Activated T-cell treated with anti-CD3 and anti-CD28 coated beads, Interleukin-2, amount 50 U/mL, for 72 hours (primary cell): ENCODE measurements around the gene DYRK1A. TPM values are rescaled to one million over a fixed set of nuclear protein-coding genes. Genes with fewer than 3 reads are reported as not detected.

ENCODE experiments used
- ATAC-seq, 2 donors: fragments of 150-1000 bp; cut with Tn5 transposase; replicated peaks in 1 of 2; 2 replicates each; pipeline ENCODE4 v1.10.0; 2021; ENCODE audit warnings: moderate library complexity in 2 of 2, mild to moderate bottlenecking in 1 of 2
- DNase-seq, 2 donors: peaks; one replicate each; pipeline ENCODE4 v3.0.0; 2021 to 2022; ENCODE audit warnings: mixed read lengths in 1 of 2
- H3K27ac Mint-ChIP-seq: one replicate; pipeline ENCODE4 v1.8.0; 2022; ENCODE audit warnings: mild to moderate bottlenecking, moderate library complexity, mixed read lengths
- H3K27me3 Mint-ChIP-seq: one replicate; pipeline ENCODE4 v1.8.0; 2022; ENCODE audit warnings: low read depth, mixed read lengths
- H3K36me3 Mint-ChIP-seq, 2 donors: one replicate each; pipeline ENCODE4 v1.8.0; 2022; ENCODE audit warnings: mixed read lengths in 2 of 2, mild to moderate bottlenecking in 1 of 2; ENCODE audit not compliant: insufficient read depth in 2 of 2
- H3K4me1 Mint-ChIP-seq: one replicate; pipeline ENCODE4 v1.8.0; 2022; ENCODE audit warnings: low read depth, mixed read lengths
- H3K4me3 Mint-ChIP-seq, 2 donors: one replicate each; pipeline ENCODE4 v1.8.0; 2022; ENCODE audit warnings: mild to moderate bottlenecking in 2 of 2, mixed read lengths in 2 of 2, moderate library complexity in 2 of 2
- H3K9me3 Mint-ChIP-seq, 2 donors: one replicate each; pipeline ENCODE4 v1.8.0; 2022; ENCODE audit warnings: mixed read lengths in 2 of 2
- total RNA-seq, 2 donors: library from RNA; stranded (reverse); gene quantifications; one replicate each; pipeline ENCODE4 v1.2.3, GENCODE V29; 2022

Gene DYRK1A
- total RNA-seq, 2 donors from 2014 or later = 82.9 to 85.0 TPM

- H3K27me3 Mint-ChIP-seq = peaks cover 15% of the 10 kb centered on the region
- DNase-seq = no peak
- no peak for ATAC-seq
- no peaks in the 10 kb centered on the region for H3K4me1 Mint-ChIP-seq
- peaks cover 0 to 2% of the 10 kb centered on the region in 2 donors for H3K36me3 Mint-ChIP-seq
- H3K9me3 Mint-ChIP-seq = no peaks in the 10 kb centered on the region
- H3K4me3 Mint-ChIP-seq = no peak overlapping the region
- no peak overlapping the region for H3K27ac Mint-ChIP-seq
Measured at GRCh38 chr21:37553078-37553481, 186.5 kb downstream of the DYRK1A start.

GRCh38 chr21:37554661-37555379 is 188.2 kb downstream of the DYRK1A start:
- H3K27me3 Mint-ChIP-seq = peaks cover 15% of the 10 kb centered on the region
- no peak overlapping the region for H3K4me3 Mint-ChIP-seq

GRCh38 chr21:37555672-37556261 is 189.2 kb downstream of the DYRK1A start:
- no peak for DNase-seq
- Mint-ChIP-seq H3K9me3 (no peaks in the 10 kb centered on the region), H3K27ac (no peak overlapping the region)

More at GRCh38 chr21:37554661-37555379, 188.2 kb downstream of the DYRK1A start:
- no peak overlapping the region for H3K27ac Mint-ChIP-seq
- no peaks in the 10 kb centered on the region for H3K4me1 Mint-ChIP-seq
- H3K9me3 Mint-ChIP-seq = no peaks in the 10 kb centered on the region
- H3K36me3 Mint-ChIP-seq = peaks cover 0 to 2% of the 10 kb centered on the region in 2 donors
- ATAC-seq (no peak), DNase-seq (no peak)

GRCh38 chr21:37557261-37557950 is 190.8 kb downstream of the DYRK1A start:
- H3K4me3 Mint-ChIP-seq = no peak overlapping the region
- H3K9me3 Mint-ChIP-seq = no peaks in the 10 kb centered on the region
- H3K27ac Mint-ChIP-seq = no peak overlapping the region
- no peaks in the 10 kb centered on the region for H3K36me3 Mint-ChIP-seq
- H3K27me3 Mint-ChIP-seq = peaks cover 15% of the 10 kb centered on the region
- no peaks in the 10 kb centered on the region for H3K4me1 Mint-ChIP-seq
- no peak for DNase-seq
- ATAC-seq = no peak

More at GRCh38 chr21:37555672-37556261, 189.2 kb downstream of the DYRK1A start:
- ATAC-seq = no peak
- no peak overlapping the region for H3K4me3 Mint-ChIP-seq
- H3K4me1 Mint-ChIP-seq = no peaks in the 10 kb centered on the region
- H3K27me3 Mint-ChIP-seq = peaks cover 15% of the 10 kb centered on the region
- H3K36me3 Mint-ChIP-seq = no peaks in the 10 kb centered on the region

GRCh38 chr21:37558676-37559211 is 192.2 kb downstream of the DYRK1A start:
- Mint-ChIP-seq H3K27me3 (peaks cover 15% of the 10 kb centered on the region), H3K36me3 (no peaks in the 10 kb centered on the region), H3K4me1 (peaks cover 7% of the 10 kb centered on the region), H3K4me3 (no peak overlapping the region), H3K27ac (no peak overlapping the region), H3K9me3 (no peaks in the 10 kb centered on the region)
- ATAC-seq (no peak), DNase-seq (no peak)

- Mint-ChIP-seq H3K4me3 (no peak overlapping the region), H3K4me1 (peaks cover 17% of the 10 kb centered on the region), H3K36me3 (no peaks in the 10 kb centered on the region), H3K27me3 (peaks cover 12% of the 10 kb centered on the region), H3K27ac (no peak overlapping the region), H3K9me3 (no peaks in the 10 kb centered on the region)
- DNase-seq (no peak), ATAC-seq (no peak)
Measured at GRCh38 chr21:37560385-37560784, 193.8 kb downstream of the DYRK1A start.

- Mint-ChIP-seq H3K27ac (no peak overlapping the region), H3K27me3 (peaks cover under 1% of the 10 kb centered on the region), H3K9me3 (no peaks in the 10 kb centered on the region), H3K36me3 (no peaks in the 10 kb centered on the region), H3K4me1 (peaks cover 26% of the 10 kb centered on the region), H3K4me3 (no peak overlapping the region)
- no peak for ATAC-seq
- DNase-seq = no peak
Measured at GRCh38 chr21:37561506-37561905, 194.9 kb downstream of the DYRK1A start.

GRCh38 chr21:37561941-37562919 is 195.7 kb downstream of the DYRK1A start:
- Mint-ChIP-seq H3K27ac (peak overlapping the region; percentile 77), H3K4me1 (peaks cover 26% of the 10 kb centered on the region), H3K9me3 (no peaks in the 10 kb centered on the region), H3K36me3 (no peaks in the 10 kb centered on the region), H3K27me3 (no peaks in the 10 kb centered on the region), H3K4me3 (peak overlapping the region; percentile 95 to 97)
- ATAC-seq = no peak
- no peak for DNase-seq

- peaks cover 26% of the 10 kb centered on the region for H3K4me1 Mint-ChIP-seq
- H3K9me3 Mint-ChIP-seq = no peaks in the 10 kb centered on the region
- no peak for DNase-seq
- H3K27ac Mint-ChIP-seq = peak overlapping the region; percentile 77
- peak overlapping the region; percentile 95 to 97 for H3K4me3 Mint-ChIP-seq
- no peaks in the 10 kb centered on the region for H3K27me3 Mint-ChIP-seq
- no peaks in the 10 kb centered on the region for H3K36me3 Mint-ChIP-seq
- no peak for ATAC-seq
Measured at GRCh38 chr21:37562920-37563640, 196.5 kb downstream of the DYRK1A start.

- DNase-seq (peak; percentile 95), ATAC-seq (peak; percentile 84 to 85)
- Mint-ChIP-seq H3K27ac (peak overlapping the region; percentile 98), H3K4me1 (peaks cover 26% of the 10 kb centered on the region), H3K4me3 (peak overlapping the region; percentile 95 to 97), H3K9me3 (no peaks in the 10 kb centered on the region), H3K27me3 (no peaks in the 10 kb centered on the region), H3K36me3 (no peaks in the 10 kb centered on the region)
Measured at GRCh38 chr21:37563641-37564340, 197.2 kb downstream of the DYRK1A start.

GRCh38 chr21:37564341-37564923 is 197.9 kb downstream of the DYRK1A start:
- Mint-ChIP-seq H3K27me3 (no peaks in the 10 kb centered on the region), H3K4me3 (peak overlapping the region; percentile 95 to 97), H3K9me3 (no peaks in the 10 kb centered on the region), H3K27ac (peak overlapping the region; percentile 98), H3K4me1 (peaks cover 26% of the 10 kb centered on the region), H3K36me3 (no peaks in the 10 kb centered on the region)
- ATAC-seq (peak; percentile 84 to 86), DNase-seq (peak; percentile 88 to 91)
